NCI-H2107 (cell line): ENCODE data around the gene KAT2A.

Experiments
- DNase-seq: peaks from one replicate; lab custom pipeline; 2025; lab: John Stamatoyannopoulos, UW

Gene KAT2A

GRCh38 chr17:42114118-42114517 is 7.0 kb downstream of the KAT2A start:
- DNase-seq: no peak

DNA sequence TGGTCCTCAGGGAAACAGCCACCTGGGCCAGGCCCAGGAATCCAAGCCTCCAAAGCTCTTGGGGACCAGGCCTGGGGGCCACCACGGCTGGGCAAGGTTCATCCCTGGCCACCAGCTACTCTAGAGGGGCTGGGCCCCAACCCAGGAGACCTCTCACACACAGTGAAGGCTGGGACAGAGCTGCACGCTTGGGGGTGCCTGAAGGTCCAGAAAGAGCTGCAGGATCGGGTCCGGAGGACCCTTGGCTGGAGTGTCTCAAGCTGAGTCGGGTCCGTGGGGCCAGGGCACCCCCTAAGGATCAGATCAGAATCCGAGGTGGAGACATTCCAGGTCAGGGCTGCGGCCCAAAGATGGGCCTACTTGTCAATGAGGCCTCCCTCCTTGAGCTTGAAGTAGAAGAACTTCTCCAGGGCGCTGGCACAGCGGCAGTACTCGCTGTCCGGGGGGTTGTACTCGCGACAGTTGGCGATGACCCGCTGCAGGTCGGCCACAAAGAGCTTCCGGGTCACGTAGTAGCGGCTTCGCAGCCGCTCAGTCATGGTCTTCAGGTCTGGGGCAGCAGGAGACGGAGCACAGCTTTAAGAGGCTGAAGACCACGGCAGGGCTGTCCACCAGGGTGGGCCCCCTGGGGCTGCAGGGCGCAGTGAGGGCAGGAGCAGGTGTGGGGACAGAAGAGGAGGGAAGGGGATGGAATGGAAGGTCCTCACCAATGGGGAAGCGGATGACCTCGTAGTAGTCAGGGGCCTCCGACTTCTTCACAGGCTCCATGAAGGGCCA is 7.7 kb downstream of the KAT2A start:
- DNase-seq: no peak

- peak; percentile 76 for DNase-seq
These were observed 8.5 kb downstream of the KAT2A start, which contains the start of gene DHX58 for GRCh38 chr17:42112552-42113176. Gene DHX58, minus strand, starts transcription at chr17:42112714. Its CDS starts 822 bp downstream, at chr17:42111892.

DNA sequence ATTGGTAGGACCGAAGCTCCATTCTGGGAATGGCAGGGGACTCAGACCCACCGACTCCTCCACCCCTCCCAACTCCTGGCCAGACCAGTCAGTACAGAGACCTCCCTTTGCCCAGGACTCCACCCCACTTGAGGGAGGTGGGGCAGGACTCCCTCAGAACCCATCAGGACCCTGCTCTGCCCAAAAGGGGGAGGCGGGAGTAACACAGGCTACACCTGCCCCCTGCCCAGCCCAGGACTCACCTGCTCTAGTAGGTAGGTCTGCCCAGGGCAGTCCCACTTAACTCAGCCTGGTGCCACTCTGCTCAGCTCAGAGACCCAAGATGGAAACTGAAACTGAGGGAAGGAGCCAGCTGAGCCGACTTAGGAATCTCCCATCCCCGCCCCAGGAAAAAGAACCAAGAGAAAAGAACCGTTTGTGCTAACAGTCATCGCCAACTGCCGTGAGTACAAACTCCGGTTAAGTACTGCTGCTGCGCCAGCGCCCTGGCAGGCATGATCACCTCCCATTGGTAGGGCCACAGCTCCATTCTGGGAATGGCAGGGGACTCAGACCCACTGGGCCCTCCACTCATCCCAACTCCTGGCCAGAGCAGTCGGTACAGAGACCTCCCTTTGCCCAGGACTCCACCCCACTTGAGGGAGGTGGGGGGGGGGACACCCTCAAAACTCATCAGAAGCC is 9.2 kb downstream of the KAT2A start:
- DNase-seq: no peak

GRCh38 chr17:42111265-42111636 is 9.9 kb downstream of the KAT2A start:
- no peak for DNase-seq

DNA sequence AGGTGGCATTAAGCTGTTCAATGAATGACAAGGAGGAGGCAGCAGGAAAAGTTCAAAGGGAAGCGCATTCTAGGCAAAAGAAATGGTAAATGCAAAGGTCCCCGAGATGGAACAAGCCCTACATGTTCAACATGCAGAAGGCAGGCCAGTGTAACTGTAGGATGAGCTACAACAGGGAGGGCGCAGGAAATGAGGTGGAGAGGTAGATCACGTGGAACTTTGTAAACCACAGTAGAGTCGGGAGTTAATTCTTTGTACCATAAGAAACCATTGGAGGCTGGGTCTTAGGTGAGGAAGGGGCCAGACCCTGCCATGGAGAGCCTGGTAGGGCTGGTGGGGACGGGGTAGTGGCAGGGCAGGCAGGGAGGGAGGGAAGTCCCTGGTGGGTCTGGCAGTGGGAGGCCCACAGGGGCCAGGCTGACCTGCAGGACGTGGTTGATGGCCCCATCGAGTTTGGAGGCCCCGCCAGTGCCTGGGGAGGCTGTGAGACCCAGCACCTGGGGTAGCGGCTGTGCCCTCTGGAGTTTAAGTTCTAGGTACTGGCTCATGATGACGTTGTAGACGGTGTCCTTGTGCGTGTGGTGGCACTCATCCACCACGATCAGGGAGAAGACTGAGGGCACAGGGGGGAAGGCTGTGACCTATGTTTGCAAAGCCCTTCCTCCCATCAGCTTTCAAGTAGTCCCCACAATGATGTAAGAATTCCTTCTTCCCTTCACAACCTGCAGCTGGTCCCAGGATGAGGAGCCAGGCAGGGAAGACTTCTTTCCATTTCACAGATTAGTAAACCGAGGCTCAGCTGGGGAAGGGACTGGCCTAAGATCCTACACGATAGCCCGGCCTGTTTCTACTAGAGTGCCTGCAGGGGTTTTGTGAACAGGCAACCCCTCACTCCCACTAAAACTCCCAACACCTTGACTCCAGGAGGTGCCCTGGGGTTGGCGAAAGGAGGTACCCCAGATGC is 10.6 kb downstream of the KAT2A start:
- DNase-seq: no peak

DNA sequence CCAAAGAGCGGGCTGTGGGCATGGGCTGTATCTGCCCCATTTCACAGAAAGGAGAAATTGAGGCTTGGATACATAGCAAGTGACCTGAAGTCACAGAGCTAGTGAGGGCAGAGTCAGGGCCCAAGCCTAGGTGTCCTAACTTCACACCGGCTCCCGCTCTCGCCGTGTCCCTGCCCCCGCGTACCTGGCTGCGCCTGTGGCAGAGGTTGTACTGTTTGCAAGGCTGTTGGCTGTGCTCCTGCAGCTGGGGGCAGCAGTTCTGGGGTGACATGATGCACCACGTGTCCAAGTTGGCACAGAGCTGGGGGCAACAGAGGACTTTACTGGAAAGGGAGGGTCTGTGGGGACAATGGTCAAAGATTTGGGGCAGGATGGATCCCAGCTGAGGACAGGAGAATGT is 12.1 kb downstream of the KAT2A start:
- DNase-seq: no peak

DNA sequence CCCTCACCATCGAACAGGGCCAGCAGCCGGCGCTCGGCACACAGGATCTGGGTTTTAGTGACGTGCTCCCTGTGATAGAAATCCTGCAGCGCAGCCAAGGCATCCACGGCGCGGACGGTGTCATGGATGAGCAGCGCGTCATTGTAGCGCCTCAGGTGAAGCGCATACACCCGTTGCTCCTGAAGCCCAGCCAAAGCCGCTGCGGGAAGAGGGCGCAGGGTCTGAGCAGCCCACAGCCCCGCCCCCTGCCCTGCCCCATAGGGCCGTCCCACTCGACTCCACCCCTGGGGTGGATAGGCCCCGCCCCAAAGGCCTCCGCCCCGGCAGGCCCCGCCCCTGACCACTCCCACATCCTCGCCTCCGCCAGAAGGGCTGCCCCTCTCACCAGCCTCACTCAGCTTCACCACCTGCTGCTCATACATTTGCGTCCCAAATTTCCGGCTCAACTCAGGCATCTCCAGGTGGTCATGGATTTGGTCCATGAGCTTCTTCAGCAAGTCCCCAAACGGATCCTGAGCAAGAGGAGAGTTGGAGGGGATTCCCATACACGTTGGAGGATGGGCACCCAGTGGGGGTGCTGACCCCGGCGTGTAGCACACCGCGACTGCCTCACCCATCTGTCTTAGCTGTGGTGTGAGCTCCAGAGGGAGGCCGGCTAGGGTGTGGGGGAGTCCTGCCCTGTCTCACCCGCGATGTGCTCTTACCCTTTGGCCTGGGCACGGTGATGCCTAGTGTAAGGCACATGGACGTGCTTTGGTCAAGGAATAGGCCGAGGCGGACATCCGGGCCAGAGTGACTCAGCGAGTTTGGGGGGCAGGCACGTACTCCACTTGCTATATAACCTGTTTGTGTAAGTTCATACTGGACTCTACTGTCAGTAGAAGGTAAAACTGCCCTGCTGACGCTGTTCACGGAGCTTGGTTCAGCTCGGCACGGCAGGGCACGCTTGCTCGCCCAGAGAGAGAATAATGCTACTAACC is 13.3 kb downstream of the KAT2A start:
- DNase-seq: peak; percentile 91

DNA sequence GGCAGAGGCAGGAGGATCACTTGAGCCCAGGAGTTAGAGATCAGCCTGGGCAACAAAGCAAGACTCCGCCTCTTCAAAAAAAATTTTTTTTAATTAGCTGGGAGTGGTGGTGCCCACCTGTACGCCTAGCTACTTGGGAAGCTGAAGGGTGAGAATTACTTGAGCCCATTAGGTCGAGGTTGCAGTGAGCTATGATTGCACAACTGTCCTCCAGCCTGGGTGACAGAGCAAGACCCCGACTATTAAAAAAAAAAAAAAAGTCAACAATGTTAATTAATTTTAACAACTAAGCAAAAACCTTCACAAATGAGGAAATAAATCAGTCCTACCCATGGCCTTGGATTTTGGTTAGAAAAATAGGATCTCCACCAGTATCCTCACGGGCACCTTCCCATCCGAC is 14.0 kb downstream of the KAT2A start:
- no peak for DNase-seq

DNA sequence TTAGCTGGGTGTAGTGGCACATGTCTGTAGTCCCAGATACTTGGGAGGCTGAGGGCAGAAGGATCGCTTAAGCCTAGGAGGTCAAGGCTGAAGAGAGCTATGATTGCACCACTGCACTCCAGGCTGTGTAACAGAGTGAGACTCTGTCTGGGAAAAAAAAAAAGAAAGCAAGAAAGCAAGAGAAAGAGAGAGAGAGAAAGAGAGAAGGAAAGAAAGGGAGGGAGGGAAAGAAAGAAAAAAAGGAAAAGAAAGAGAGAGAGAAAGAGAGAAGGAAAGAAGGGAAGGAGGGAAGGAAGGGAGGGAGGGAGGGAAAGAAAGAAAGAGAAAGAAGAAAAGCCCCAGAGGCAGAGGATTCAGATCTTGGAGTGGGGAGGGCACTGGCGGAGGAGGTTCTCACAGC is 15.2 kb downstream of the KAT2A start:
- no peak for DNase-seq

- no peak for DNase-seq
These were observed 16.9 kb downstream of the KAT2A start for GRCh38 chr17:42104264-42104663.

GRCh38 chr17:42103221-42103954 is 17.8 kb downstream of the KAT2A start:
- no peak for DNase-seq

DNA sequence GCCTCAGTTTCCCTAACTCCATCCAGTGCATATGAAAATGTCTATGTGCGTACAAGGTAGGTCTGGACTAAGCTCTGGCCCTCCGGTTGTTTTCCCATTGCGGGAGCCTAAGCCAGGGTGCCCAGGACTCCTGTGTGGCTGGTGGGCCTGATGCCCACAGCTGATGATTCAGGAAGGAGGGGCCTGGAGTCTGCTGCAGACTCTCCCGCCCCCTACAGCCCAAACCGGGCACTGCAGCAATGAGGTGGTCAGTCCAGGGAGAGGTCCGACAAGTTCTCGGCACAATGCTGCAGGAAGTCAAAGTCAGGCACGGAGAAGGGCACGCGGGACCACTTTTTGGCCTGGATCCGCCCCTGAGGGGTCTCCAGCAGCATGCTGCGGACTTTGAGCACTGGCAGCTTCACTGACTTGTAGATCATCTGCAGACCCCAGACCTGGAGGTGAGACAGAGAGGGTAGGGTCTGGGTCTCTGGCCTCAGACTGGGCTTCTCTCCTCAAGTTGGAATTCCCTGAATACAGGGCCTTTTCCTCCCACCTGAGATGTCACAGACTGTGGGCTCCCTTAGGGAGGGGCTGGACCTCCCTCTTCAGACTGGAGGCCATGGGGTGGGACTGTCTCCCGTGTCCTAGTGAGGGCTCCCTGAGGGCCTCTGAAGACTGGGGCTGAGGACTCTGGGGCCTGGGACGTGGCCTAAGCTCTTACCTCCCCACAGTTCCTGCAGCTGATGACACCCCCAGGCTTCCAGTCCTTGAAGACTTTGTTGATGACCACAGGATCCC is 19.5 kb downstream of the KAT2A start:
- no peak for DNase-seq

- DNase-seq: no peak
These were observed 22.3 kb downstream of the KAT2A start for GRCh38 chr17:42098730-42099399.

GRCh38 chr17:42097691-42098631 is 23.2 kb downstream of the KAT2A start, which contains the start of gene ZNF385C:
Gene ZNF385C, minus strand, starts transcription at chr17:42098473. Its CDS starts 35,417 bp downstream, at chr17:42063056.
- peak; percentile 15 for DNase-seq

DNA sequence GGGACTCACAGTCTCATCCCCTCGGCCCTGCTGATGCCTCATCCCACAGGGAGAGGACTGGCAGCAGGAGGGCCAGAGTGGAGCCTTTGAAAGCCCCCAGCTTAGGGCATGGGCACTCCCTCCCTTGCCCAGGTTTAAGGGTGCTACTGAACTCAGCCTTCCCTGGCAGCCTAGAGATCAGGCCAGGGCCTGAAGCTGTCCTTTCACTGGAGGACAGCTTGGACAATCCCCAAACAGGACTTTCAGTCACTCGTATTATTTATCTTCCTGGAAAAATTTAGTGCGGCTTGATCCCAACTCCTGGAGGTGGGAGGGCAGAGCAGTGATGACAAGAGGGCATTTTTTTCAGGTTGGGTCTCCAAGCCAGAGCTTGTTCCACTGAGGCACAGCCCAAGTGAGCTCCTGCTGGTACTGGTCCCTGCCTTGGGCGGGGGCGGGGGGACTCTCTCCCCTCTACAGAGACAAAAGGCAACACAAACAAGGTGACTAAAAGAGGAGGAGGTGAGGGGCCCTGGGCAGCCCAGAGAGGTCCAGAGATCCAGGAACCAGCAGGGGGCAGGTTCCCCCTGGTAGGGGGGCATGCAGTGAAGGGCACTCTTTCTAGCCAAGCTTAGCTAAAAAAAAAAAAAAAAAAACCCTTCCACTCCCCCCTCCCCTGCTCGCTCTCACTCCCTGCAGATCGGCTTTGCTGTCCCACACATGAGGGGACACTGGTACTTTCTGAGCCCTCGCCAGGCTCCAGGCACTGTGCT is 24.6 kb downstream of the KAT2A start:
- no peak for DNase-seq
